ENCODE data around the gene GPC6.

Gene GPC6

GRCh38 chr13:94352057-94352456 lies 1125.5 kb downstream of the GPC6 start:
- Histone ChIP-seq H3K27ac (ENCODE audit: extremely low read depth, low read depth, low read length) (no peak overlapping the region), H3K36me3 (ENCODE audit: control insufficient read depth in 2 of 2, insufficient read depth in 1 of 2, low read length in 2 of 2) (no peaks in the 10 kb centered on the region), H3K4me3 (ENCODE audit: low read depth, low read length) (no peak overlapping the region), H3K9me3 (ENCODE audit: control insufficient read depth, insufficient read depth, low read depth, low read length) (no peaks in the 10 kb centered on the region), H3K4me1 (ENCODE audit: control insufficient read depth, insufficient read depth, low read length) (no peaks in the 10 kb centered on the region)
- ChIA-PET POLR2A (no interaction called here), CTCF (no interaction called here)
- no peak for TF ChIP-seq ZNF548 (tag by site-specific recombination; IDR thresholded peaks at IDR 0.05)
- no peak for TF ChIP-seq OSR2 (tag by site-specific recombination; IDR thresholded peaks at IDR 0.05)
- no peak for TF ChIP-seq ZNF624 (tag by site-specific recombination; IDR thresholded peaks at IDR 0.05)
- no peak for TF ChIP-seq ZBTB26 (tag by site-specific recombination; optimal IDR thresholded peaks at IDR 0.05)
- TF ChIP-seq ZNF792 (tag by site-specific recombination; IDR thresholded peaks at IDR 0.05) = no peak
- TF ChIP-seq ZSCAN16 (tag by site-specific recombination; IDR thresholded peaks at IDR 0.05) = no peak
- no peak for TF ChIP-seq KLF8 (tag by site-specific recombination; IDR thresholded peaks at IDR 0.05)

DNA sequence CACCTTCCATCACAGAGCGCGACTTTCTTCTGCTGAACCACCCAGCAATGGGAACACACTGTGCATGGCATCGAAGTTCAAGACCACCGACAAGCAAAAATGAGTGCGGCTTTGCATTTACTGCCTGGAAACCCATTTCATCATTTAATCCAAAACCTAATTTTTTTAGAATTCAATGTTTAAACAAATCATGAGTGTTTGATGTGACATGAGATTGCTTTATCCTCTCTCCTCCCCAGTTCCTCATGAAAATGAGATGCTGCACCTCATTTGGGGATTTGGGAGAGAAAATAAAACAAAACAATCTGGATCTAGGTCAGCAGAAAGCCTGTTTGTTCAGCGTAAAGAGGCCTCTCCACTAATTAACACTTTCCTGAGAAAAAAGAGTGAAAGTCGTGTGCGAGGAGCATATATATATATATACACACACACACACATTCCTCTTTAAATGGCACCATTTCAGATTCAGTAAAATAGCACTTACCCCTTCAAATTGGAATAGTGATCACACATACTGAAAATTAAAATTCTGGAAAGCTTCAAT lies 1126.6 kb downstream of the GPC6 start:
- H3K9me3 ChIP-seq (ENCODE audit: control insufficient read depth, insufficient read depth, low read depth, low read length) = no peaks in the 10 kb centered on the region
- ChIA-PET POLR2A (no interaction called here), CTCF (interaction anchor here (0.7 kb wide), 1 partner anchor 30 kb away, joined by 3 read pairs; no protein-coding TSS in a partner anchor)
- no peak overlapping the region for H3K27ac ChIP-seq (ENCODE audit: extremely low read depth, low read depth, low read length)
- no peaks in the 10 kb centered on the region for H3K4me1 ChIP-seq (ENCODE audit: control insufficient read depth, insufficient read depth, low read length)
- H3K36me3 ChIP-seq (ENCODE audit: control insufficient read depth in 2 of 2, insufficient read depth in 1 of 2, low read length in 2 of 2) = no peaks in the 10 kb centered on the region
- no peak overlapping the region for H3K4me3 ChIP-seq (ENCODE audit: low read depth, low read length)
- TF ChIP-seq ZNF26 (tag by site-specific recombination; IDR thresholded peaks at IDR 0.05) (no peak), ZNF621 (tag by site-specific recombination; IDR thresholded peaks at IDR 0.05) (no peak), GLI2 (tag by site-specific recombination; IDR thresholded peaks at IDR 0.05; ENCODE audit: borderline replicate concordance, low read depth) (no peak), INSM2 (tag by site-specific recombination; IDR thresholded peaks at IDR 0.05) (no peak), ZNF211 (tag by site-specific recombination; IDR thresholded peaks at IDR 0.05; ENCODE audit: low read depth) (no peak), SCRT2 (tag by site-specific recombination; IDR thresholded peaks at IDR 0.05) (no peak), ZNF19 (tag by site-specific recombination; IDR thresholded peaks at IDR 0.05; ENCODE audit: low read depth) (no peak), ZIC2 (tag by site-specific recombination; IDR thresholded peaks at IDR 0.05) (no peak)
- TF ChIP-seq, protein P1, sequence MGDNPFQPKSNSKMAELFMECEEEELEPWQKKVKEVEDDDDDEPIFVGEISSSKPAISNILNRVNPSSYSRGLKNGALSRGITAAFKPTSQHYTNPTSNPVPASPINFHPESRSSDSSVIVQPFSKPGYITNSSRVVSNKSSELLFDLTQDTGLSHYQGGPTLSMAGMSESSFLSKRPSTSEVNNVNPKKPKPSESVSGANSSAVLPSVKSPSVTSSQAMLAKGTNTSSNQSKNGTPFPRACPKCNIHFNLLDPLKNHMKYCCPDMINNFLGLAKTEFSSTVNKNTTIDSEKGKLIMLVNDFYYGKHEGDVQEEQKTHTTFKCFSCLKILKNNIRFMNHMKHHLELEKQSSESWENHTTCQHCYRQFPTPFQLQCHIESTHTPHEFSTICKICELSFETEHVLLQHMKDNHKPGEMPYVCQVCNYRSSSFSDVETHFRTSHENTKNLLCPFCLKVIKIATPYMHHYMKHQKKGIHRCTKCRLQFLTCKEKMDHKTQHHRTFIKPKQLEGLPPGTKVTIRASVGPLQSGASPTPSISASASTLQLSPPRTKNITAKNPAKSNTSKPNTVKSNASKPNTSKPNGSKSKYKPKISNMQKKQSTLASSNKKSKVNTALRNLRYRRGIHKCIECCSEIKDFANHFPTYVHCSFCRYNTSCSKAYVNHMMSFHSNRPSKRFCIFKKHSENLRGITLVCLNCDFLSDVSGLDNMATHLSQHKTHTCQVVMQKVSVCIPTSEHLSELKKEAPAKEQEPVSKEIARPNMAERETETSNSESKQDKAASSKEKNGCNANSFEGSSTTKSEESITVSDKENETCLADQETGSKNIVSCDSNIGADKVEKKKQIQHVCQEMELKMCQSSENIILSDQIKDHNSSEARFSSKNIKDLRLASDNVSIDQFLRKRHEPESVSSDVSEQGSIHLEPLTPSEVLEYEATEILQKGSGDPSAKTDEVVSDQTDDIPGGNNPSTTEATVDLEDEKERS (tag by site-specific recombination; IDR thresholded peaks at IDR 0.05) = no peak
- TF ChIP-seq, protein P2, sequence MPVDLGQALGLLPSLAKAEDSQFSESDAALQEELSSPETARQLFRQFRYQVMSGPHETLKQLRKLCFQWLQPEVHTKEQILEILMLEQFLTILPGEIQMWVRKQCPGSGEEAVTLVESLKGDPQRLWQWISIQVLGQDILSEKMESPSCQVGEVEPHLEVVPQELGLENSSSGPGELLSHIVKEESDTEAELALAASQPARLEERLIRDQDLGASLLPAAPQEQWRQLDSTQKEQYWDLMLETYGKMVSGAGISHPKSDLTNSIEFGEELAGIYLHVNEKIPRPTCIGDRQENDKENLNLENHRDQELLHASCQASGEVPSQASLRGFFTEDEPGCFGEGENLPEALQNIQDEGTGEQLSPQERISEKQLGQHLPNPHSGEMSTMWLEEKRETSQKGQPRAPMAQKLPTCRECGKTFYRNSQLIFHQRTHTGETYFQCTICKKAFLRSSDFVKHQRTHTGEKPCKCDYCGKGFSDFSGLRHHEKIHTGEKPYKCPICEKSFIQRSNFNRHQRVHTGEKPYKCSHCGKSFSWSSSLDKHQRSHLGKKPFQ (tag by site-specific recombination; IDR thresholded peaks at IDR 0.05) = no peak
- TF ChIP-seq, protein P3, sequence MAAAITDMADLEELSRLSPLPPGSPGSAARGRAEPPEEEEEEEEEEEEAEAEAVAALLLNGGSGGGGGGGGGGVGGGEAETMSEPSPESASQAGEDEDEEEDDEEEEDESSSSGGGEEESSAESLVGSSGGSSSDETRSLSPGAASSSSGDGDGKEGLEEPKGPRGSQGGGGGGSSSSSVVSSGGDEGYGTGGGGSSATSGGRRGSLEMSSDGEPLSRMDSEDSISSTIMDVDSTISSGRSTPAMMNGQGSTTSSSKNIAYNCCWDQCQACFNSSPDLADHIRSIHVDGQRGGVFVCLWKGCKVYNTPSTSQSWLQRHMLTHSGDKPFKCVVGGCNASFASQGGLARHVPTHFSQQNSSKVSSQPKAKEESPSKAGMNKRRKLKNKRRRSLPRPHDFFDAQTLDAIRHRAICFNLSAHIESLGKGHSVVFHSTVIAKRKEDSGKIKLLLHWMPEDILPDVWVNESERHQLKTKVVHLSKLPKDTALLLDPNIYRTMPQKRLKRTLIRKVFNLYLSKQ (tag by site-specific recombination; IDR thresholded peaks at IDR 0.05; ENCODE audit: borderline replicate concordance) = no peak
- TF ChIP-seq, protein P4, sequence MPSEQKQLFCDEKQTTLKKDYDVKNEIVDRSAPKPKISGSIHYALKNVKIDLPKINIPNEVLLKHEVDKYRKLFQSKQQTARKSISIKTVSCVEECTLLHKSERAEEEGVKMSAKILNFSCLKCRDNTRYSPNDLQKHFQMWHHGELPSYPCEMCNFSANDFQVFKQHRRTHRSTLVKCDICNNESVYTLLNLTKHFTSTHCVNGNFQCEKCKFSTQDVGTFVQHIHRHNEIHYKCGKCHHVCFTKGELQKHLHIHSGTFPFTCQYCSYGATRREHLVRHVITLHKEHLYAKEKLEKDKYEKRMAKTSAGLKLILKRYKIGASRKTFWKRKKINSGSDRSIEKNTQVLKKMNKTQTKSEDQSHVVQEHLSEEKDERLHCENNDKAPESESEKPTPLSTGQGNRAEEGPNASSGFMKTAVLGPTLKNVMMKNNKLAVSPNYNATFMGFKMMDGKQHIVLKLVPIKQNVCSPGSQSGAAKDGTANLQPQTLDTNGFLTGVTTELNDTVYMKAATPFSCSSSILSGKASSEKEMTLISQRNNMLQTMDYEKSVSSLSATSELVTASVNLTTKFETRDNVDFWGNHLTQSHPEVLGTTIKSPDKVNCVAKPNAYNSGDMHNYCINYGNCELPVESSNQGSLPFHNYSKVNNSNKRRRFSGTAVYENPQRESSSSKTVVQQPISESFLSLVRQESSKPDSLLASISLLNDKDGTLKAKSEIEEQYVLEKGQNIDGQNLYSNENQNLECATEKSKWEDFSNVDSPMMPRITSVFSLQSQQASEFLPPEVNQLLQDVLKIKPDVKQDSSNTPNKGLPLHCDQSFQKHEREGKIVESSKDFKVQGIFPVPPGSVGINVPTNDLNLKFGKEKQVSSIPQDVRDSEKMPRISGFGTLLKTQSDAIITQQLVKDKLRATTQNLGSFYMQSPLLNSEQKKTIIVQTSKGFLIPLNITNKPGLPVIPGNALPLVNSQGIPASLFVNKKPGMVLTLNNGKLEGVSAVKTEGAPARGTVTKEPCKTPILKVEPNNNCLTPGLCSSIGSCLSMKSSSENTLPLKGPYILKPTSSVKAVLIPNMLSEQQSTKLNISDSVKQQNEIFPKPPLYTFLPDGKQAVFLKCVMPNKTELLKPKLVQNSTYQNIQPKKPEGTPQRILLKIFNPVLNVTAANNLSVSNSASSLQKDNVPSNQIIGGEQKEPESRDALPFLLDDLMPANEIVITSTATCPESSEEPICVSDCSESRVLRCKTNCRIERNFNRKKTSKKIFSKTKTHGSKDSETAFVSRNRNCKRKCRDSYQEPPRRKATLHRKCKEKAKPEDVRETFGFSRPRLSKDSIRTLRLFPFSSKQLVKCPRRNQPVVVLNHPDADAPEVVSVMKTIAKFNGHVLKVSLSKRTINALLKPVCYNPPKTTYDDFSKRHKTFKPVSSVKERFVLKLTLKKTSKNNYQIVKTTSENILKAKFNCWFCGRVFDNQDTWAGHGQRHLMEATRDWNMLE (tag by site-specific recombination; conservative IDR thresholded peaks at IDR 0.05; ENCODE audit: low read depth) = no peak
